Measurements from ENCODE around the gene SYNJ2.

Gene SYNJ2

DNA sequence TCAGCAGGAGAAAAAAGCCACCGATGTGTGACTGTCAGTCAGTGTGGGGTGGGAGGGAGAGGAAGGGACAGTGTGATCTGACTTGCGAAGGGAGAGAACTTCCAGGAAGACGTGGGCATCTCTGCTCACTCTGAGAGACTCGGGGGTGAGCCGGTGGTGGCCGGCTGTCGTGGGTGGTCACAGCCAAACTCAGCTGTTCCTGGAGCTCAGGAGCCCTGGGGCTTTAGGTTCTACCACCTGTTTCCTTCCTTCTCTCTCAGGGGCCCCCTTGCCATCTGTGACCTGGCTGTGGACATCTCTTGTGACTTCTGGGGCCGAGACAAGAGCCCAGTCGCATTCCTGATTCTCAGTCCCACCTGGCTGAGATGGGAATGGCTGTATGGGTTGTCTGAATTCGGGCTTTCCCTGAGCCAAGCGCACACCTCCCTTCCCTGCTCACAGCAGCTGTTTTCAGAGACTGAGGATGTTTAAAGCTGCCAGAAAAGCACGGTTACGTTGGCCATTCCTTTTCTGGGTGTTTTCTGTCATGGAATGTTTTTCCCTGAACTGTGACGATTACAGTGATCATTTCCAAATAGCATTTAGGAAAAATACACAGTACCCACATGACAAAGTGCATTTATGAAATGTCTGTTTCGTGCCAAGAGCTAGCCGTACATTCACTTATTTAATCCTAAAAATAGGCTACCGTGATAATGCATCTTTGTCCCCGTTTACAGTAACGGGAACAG is 36.5 kb downstream of the SYNJ2 start:
- Histone ChIP-seq H2BK12ac (ENCODE audit: low read length) (no peak overlapping the region), H3K14ac (ENCODE audit: low read length) (no peak overlapping the region), H3K9me3 (replicated peaks in 1 of 2; ENCODE audit: control insufficient read depth in 2 of 2, insufficient read depth in 1 of 2, low read depth in 1 of 2, low read length in 2 of 2) (no peaks in the 10 kb centered on the region), H2AFZ (ENCODE audit: low read length) (no peak overlapping the region), H3K27ac (replicated peaks; ENCODE audit: low read length) (no peak overlapping the region), H2BK5ac (ENCODE audit: low read length) (no peak overlapping the region), H3K27me3 (ENCODE audit: control insufficient read depth in 3 of 3, insufficient read depth in 3 of 3, low read depth in 1 of 3, low read length in 3 of 3) (no peaks in the 10 kb centered on the region), H3K4me2 (ENCODE audit: insufficient read depth, low read length, poor library complexity, severe bottlenecking) (no peak overlapping the region), H3K23ac (ENCODE audit: low read depth, low read length, poor library complexity) (no peak overlapping the region), H3K79me1 (ENCODE audit: low read depth, low read length) (no peaks in the 10 kb centered on the region), H3K18ac (ENCODE audit: low read length) (no peak overlapping the region), H3K4me3 (ENCODE audit: low read length in 2 of 2) (no peak overlapping the region), H3K9ac (ENCODE audit: low read depth, low read length, poor library complexity) (no peak overlapping the region), H2AK5ac (ENCODE audit: low read depth, low read length) (no peak overlapping the region), H2BK120ac (ENCODE audit: low read depth, low read length) (no peak overlapping the region), H4K8ac (ENCODE audit: low read depth, low read length) (no peak overlapping the region), H2BK15ac (ENCODE audit: low read length) (no peak overlapping the region), H3K36me3 (replicated peaks in 1 of 2; ENCODE audit: control insufficient read depth in 2 of 2, insufficient read depth in 2 of 2, low read length in 2 of 2) (peaks cover 3 to 4% of the 10 kb centered on the region in 2 donors), H3K4me1 (ENCODE audit: control insufficient read depth in 2 of 2, insufficient read depth in 1 of 2, low read depth in 1 of 2, low read length in 2 of 2) (peaks cover 0 to 3% of the 10 kb centered on the region in 2 donors), H3K4ac (ENCODE audit: low read length) (no peak overlapping the region), H4K91ac (ENCODE audit: low read depth, low read length, poor library complexity) (no peak overlapping the region)
- WGBS, 2 donors (ENCODE audit: extremely low coverage in 2 of 2, insufficient read length in 2 of 2, insufficient replicate concordance in 1 of 2): no CpG with 5 or more reads among the region's 19 CpGs
- DNase-seq (ENCODE audit: low spot score): no peak

GRCh38 chr6:158018851-158019361 is 37.2 kb downstream of the SYNJ2 start:
- no CpG with 5 or more reads among the region's 15 CpGs for WGBS, 2 donors (ENCODE audit: extremely low coverage in 2 of 2, insufficient read length in 2 of 2, insufficient replicate concordance in 1 of 2)
- Histone ChIP-seq H3K18ac (ENCODE audit: low read length) (no peak overlapping the region), H3K4me3 (ENCODE audit: low read length in 2 of 2) (no peak overlapping the region), H3K9me3 (replicated peaks in 1 of 2; ENCODE audit: control insufficient read depth in 2 of 2, insufficient read depth in 1 of 2, low read depth in 1 of 2, low read length in 2 of 2) (no peaks in the 10 kb centered on the region), H3K9ac (ENCODE audit: low read depth, low read length, poor library complexity) (no peak overlapping the region), H3K36me3 (replicated peaks in 1 of 2; ENCODE audit: control insufficient read depth in 2 of 2, insufficient read depth in 2 of 2, low read length in 2 of 2) (peaks cover 3 to 4% of the 10 kb centered on the region in 2 donors), H3K4me2 (ENCODE audit: insufficient read depth, low read length, poor library complexity, severe bottlenecking) (no peak overlapping the region), H2BK5ac (ENCODE audit: low read length) (no peak overlapping the region), H2BK120ac (ENCODE audit: low read depth, low read length) (no peak overlapping the region), H3K14ac (ENCODE audit: low read length) (no peak overlapping the region), H2AK5ac (ENCODE audit: low read depth, low read length) (no peak overlapping the region), H3K4ac (ENCODE audit: low read length) (no peak overlapping the region), H2BK12ac (ENCODE audit: low read length) (no peak overlapping the region), H2AFZ (ENCODE audit: low read length) (no peak overlapping the region), H3K79me1 (ENCODE audit: low read depth, low read length) (no peaks in the 10 kb centered on the region), H4K91ac (ENCODE audit: low read depth, low read length, poor library complexity) (no peak overlapping the region), H3K4me1 (ENCODE audit: control insufficient read depth in 2 of 2, insufficient read depth in 1 of 2, low read depth in 1 of 2, low read length in 2 of 2) (peaks cover 3% of the 10 kb centered on the region in 2 donors), H4K8ac (ENCODE audit: low read depth, low read length) (no peak overlapping the region), H3K27ac (replicated peaks; ENCODE audit: low read length) (no peak overlapping the region), H3K27me3 (ENCODE audit: control insufficient read depth in 3 of 3, insufficient read depth in 3 of 3, low read depth in 1 of 3, low read length in 3 of 3) (no peaks in the 10 kb centered on the region), H3K23ac (ENCODE audit: low read depth, low read length, poor library complexity) (no peak overlapping the region), H2BK15ac (ENCODE audit: low read length) (no peak overlapping the region)
- no peak for DNase-seq (ENCODE audit: low spot score)

DNA sequence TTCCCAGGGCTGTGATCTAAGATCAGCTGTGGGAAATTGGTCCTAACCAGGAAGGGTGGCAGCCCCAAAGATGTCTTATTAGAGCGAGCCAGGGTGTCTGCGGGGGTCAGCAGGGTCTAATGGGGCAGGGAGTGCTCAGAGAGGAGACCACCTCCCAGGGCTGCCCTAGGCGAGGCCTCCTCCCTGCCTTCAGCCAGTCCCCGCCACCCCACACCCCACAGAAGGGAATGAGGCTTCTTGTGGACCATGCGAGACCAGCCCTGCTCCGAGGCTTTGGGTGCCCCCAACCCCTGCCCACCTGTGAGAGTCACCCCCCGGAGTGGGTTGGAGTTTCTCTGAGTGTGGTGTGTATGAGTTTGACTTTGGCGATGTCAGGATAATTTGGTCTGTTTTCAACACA is 37.8 kb downstream of the SYNJ2 start:
- H3K36me3 ChIP-seq (replicated peaks in 1 of 2; ENCODE audit: control insufficient read depth in 2 of 2, insufficient read depth in 2 of 2, low read length in 2 of 2): peaks cover 3 to 4% of the 10 kb centered on the region in 2 donors
- no peak overlapping the region for H2BK5ac ChIP-seq (ENCODE audit: low read length)
- no peak overlapping the region for H3K27ac ChIP-seq (replicated peaks; ENCODE audit: low read length)
- H3K4ac ChIP-seq (ENCODE audit: low read length): no peak overlapping the region
- H3K18ac ChIP-seq (ENCODE audit: low read length): no peak overlapping the region
- H3K23ac ChIP-seq (ENCODE audit: low read depth, low read length, poor library complexity): no peak overlapping the region
- H4K8ac ChIP-seq (ENCODE audit: low read depth, low read length): no peak overlapping the region
- H3K9me3 ChIP-seq (replicated peaks in 1 of 2; ENCODE audit: control insufficient read depth in 2 of 2, insufficient read depth in 1 of 2, low read depth in 1 of 2, low read length in 2 of 2): no peaks in the 10 kb centered on the region
- H2BK15ac ChIP-seq (ENCODE audit: low read length): no peak overlapping the region
- peaks cover 3% of the 10 kb centered on the region in 2 donors for H3K4me1 ChIP-seq (ENCODE audit: control insufficient read depth in 2 of 2, insufficient read depth in 1 of 2, low read depth in 1 of 2, low read length in 2 of 2)
- no peak overlapping the region for H2AFZ ChIP-seq (ENCODE audit: low read length)
- DNase-seq (ENCODE audit: low spot score): no peak
- no peak overlapping the region for H2AK5ac ChIP-seq (ENCODE audit: low read depth, low read length)
- no peaks in the 10 kb centered on the region for H3K79me1 ChIP-seq (ENCODE audit: low read depth, low read length)
- no peak overlapping the region for H2BK120ac ChIP-seq (ENCODE audit: low read depth, low read length)
- no CpG with 5 or more reads among the region's 8 CpGs for WGBS, 2 donors (ENCODE audit: extremely low coverage in 2 of 2, insufficient read length in 2 of 2, insufficient replicate concordance in 1 of 2)
- H3K14ac ChIP-seq (ENCODE audit: low read length): no peak overlapping the region
- no peak overlapping the region for H3K4me3 ChIP-seq (ENCODE audit: low read length in 2 of 2)
- no peak overlapping the region for H3K9ac ChIP-seq (ENCODE audit: low read depth, low read length, poor library complexity)
- no peak overlapping the region for H4K91ac ChIP-seq (ENCODE audit: low read depth, low read length, poor library complexity)
- no peak overlapping the region for H2BK12ac ChIP-seq (ENCODE audit: low read length)
- H3K27me3 ChIP-seq (ENCODE audit: control insufficient read depth in 3 of 3, insufficient read depth in 3 of 3, low read depth in 1 of 3, low read length in 3 of 3): no peaks in the 10 kb centered on the region
- H3K4me2 ChIP-seq (ENCODE audit: insufficient read depth, low read length, poor library complexity, severe bottlenecking): no peak overlapping the region

DNA sequence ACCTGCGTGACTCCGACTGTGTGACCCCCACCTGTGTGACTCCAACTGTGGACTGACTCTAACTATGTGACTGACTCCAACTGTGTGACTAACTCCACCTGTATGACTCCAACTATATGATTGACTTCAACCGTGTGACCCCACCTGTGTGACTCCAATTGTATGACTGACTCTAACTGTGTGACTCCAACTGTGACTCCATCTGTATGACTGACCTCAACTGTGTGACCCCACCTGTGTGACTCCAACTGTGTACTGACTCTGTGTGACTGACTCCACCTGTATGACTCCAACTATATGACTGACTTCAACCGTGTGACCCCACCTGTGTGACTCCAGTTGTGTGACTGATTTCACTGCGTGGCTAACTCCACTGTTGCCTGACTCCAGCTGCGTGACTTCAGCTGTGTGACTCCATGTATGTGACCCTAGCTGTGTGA is 38.6 kb downstream of the SYNJ2 start:
- no peaks in the 10 kb centered on the region for H3K9me3 ChIP-seq (replicated peaks in 1 of 2; ENCODE audit: control insufficient read depth in 2 of 2, insufficient read depth in 1 of 2, low read depth in 1 of 2, low read length in 2 of 2)
- no peak overlapping the region for H2AFZ ChIP-seq (ENCODE audit: low read length)
- no peaks in the 10 kb centered on the region for H3K79me1 ChIP-seq (ENCODE audit: low read depth, low read length)
- H4K8ac ChIP-seq (ENCODE audit: low read depth, low read length): no peak overlapping the region
- H3K36me3 ChIP-seq (replicated peaks in 1 of 2; ENCODE audit: control insufficient read depth in 2 of 2, insufficient read depth in 2 of 2, low read length in 2 of 2): peaks cover 3 to 4% of the 10 kb centered on the region in 2 donors
- no peak overlapping the region for H3K9ac ChIP-seq (ENCODE audit: low read depth, low read length, poor library complexity)
- no peak overlapping the region for H2BK120ac ChIP-seq (ENCODE audit: low read depth, low read length)
- H2AK5ac ChIP-seq (ENCODE audit: low read depth, low read length): no peak overlapping the region
- H2BK5ac ChIP-seq (ENCODE audit: low read length): no peak overlapping the region
- no CpG with 5 or more reads among the region's 6 CpGs for WGBS, 2 donors (ENCODE audit: extremely low coverage in 2 of 2, insufficient read length in 2 of 2, insufficient replicate concordance in 1 of 2)
- peak overlapping the region; percentile 80 for H4K91ac ChIP-seq (ENCODE audit: low read depth, low read length, poor library complexity)
- H2BK12ac ChIP-seq (ENCODE audit: low read length): no peak overlapping the region
- H2BK15ac ChIP-seq (ENCODE audit: low read length): no peak overlapping the region
- no peak overlapping the region for H3K27ac ChIP-seq (replicated peaks; ENCODE audit: low read length)
- H3K27me3 ChIP-seq (ENCODE audit: control insufficient read depth in 3 of 3, insufficient read depth in 3 of 3, low read depth in 1 of 3, low read length in 3 of 3): no peaks in the 10 kb centered on the region
- H3K14ac ChIP-seq (ENCODE audit: low read length): peak overlapping the region; percentile 59
- H3K4me1 ChIP-seq (ENCODE audit: control insufficient read depth in 2 of 2, insufficient read depth in 1 of 2, low read depth in 1 of 2, low read length in 2 of 2): peaks cover 3% of the 10 kb centered on the region in 2 donors
- H3K4me2 ChIP-seq (ENCODE audit: insufficient read depth, low read length, poor library complexity, severe bottlenecking): no peak overlapping the region
- H3K4me3 ChIP-seq (ENCODE audit: low read length in 2 of 2): peak overlapping the region in 1 of 2 donors; percentile 53
- peak overlapping the region; percentile 37 for H3K4ac ChIP-seq (ENCODE audit: low read length)
- no peak overlapping the region for H3K23ac ChIP-seq (ENCODE audit: low read depth, low read length, poor library complexity)
- peak overlapping the region; percentile 39 for H3K18ac ChIP-seq (ENCODE audit: low read length)
- no peak for DNase-seq (ENCODE audit: low spot score)
